NCI-H1105 treated with DMSO at 0.1 percent for 48 hours (cell line): ENCODE measurements around the gene HP.

Experiments
- DNase-seq: peaks from one replicate; lab custom pipeline; 2025; lab: John Stamatoyannopoulos, UW

HP gene

DNA sequence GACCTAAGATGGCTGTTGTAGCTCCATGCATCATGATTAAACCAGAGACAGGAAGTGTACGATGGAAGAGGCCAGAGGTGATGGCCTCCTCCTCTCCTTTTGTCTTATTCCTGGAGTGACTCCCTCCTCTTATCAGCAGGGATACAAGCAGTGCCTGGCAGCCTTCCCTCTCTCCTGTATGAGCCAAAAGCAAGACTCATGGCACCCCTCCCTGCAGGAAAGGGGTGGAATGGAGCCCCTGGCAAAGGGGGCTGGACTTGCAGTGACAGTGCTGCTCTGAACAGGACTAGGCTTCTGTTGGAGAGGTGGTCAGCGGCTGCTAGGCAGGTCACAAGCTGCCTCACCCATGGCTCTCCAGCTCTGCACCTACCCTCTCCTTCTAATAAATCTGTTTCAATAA lies 30.7 kb downstream of the HP start:
- DNase-seq: no peak

DNA sequence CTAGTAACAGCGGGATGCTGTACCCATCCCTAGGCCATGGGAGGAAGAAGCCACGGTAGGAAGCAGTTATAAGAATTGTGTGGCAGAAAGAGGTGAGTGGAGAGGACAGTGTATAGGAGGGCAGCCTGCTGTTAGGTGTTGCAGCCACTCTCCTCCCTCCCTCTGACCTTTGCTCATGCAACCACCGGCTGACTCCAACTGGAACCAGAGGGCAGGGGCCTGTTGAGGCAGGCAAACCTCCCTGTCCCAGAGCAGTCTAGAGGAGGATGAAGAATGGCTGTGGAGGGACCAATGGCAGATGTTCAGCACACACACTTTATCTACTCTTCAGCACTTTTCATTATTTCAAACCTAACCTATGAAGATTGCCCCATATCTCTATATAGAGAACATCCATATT lies 36.9 kb downstream of the HP start:
- no peak for DNase-seq

DNA sequence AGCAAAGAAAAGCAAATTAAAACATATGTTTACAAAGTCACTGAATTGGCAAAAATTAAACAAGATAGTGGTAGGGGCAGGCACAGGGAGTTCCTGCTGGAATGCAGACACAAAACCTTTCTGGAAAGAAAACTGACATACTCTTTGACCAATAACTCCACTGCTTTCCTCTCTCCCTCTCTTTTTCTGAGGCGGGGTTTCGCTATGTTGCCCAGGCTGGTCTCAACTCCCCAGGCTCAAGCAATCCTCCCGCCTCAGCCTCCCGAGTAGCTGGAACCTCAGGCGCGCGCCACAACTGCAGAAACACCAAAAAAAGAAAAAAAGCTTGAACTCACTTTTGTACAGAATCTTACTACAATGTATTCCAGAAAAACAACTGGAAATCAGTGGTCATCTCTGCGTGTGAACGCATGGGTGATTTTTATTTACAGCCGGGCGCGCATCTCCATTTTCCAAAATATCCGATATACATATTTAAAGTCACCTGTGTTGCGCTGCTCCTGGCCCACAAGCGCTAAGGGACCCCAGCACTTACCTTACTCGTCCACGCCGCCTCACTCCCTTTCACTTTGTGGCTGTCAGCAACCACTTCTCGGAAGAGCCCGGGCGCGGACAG lies 38.6 kb downstream of the HP start:
- no peak for DNase-seq

DNA sequence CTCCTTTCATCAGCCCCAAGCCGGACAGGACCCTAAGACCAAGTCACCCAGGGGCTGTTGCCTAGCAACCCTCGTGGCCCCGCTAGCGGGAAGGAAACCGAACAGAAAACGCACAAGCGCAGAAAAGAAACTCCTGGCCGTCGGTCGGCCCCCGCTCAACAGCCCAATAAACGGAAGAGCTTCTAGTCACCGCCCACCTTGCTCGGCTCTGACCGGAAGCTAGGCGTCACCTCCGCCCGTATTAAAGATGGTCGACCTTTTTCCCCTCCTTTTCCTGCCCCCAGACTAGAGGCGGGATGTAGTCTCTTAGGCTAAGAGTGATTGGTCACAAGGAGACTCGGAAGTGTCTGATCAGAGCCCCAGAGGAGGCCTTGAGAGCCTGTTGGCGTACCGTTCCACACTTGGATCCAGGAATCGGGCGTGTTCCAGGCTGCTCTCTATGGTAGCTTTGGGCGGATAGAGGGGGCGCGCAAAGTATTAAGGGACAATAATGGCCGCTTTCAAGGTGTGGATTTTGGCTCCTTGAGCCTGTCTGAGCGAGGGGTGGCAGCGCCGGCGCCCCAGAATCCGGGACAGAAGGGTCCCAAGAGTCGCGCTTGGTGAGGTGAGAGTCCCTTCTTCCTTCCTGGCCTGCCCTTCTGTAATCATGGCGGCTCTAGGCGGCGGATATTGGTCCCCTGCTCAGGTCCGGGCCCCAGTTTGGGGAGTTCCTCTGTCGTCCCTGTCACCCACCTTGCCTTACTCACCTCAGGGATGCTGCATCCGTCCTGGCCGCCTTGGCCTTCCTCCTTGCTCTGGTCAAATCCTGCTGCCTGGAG lies 39.4 kb downstream of the HP start, which contains the start of the genes DHX38 and TXNL4B:
DHX38 (plus strand) TSS at position 400 of the 818 bp plus-strand sequence. CDS start 2,311 bp downstream, outside the sequence.
TXNL4B (minus strand) TSS at position 173 of the 818 bp plus-strand sequence. CDS start 2,871 bp downstream, outside the sequence.
- peak; percentile 94 for DNase-seq

DNA sequence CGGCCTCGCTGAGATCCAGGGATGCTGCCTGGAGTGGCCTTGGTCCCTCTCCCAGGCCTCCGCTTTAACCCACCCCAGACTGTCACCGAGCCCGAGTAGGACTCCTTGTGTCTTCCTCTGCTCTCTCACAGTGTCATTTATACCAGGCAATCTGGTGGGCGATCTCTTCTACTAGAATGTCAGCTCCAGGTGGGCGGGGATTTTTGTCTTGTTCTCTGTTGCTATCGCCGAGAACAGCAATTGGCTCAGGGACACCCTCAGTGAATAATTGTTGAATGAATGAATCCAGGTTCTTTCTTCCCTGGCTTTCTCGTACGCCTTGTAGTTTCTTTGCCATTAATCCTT lies 39.9 kb downstream of the HP start:
- DNase-seq: no peak

DNA sequence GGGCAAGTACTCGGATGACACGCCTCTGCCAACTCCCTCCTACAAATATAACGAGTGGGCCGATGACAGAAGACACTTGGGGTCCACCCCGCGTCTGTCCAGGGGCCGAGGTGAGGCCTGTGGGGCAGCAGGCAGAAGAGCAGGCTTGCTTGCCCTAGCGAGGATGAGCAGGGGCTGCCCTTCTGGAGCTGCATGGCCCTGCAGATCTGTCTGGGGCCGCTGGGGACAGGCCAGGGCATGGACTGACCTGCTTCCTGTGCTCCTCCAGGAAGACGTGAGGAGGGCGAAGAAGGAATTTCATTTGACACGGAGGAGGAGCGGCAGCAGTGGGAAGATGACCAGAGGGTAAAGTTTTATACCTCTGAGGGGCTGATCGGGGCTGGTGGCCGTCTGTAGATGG lies 44.6 kb downstream of the HP start:
- DNase-seq: no peak

DNA sequence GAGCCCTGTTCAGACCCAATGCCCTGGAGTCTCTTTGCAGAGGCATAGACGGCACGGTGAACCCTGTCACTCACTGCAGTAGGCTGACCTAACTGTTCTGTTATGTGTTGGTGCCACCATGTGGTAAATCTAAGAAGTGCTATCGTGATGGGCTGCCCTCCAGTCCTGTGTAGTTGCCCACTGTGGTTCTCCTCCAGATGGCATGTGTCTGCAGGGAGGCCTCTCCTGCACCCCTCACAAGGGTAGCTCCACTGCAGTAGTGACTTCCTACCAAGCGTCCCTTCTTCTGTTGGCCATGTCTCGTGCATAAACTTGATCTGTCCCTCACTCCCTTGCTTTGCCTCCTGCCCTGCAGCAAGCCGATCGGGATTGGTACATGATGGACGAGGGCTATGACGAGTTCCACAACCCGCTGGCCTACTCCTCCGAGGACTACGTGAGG lies 45.1 kb downstream of the HP start:
- DNase-seq: peak; percentile 2

DNA sequence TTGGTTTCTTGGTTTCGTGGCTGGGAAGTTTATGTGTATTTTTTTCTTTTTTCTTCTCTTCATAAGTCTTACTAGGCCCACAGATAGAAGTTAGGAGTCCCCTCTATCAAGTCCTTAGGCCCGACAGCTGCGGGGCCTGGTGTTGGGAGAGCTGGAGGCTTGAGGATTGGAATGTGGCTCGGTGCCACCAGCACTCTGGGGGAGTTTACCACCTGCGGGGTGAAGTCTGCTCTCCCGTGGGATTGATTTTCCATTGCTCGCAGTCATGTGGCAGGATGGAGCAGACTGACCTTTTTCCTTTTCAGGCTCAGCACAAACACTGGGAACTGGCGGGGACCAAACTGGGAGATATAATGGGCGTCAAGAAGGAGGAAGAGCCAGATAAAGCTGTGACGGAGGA lies 46.9 kb downstream of the HP start:
- no peak for DNase-seq

DNA sequence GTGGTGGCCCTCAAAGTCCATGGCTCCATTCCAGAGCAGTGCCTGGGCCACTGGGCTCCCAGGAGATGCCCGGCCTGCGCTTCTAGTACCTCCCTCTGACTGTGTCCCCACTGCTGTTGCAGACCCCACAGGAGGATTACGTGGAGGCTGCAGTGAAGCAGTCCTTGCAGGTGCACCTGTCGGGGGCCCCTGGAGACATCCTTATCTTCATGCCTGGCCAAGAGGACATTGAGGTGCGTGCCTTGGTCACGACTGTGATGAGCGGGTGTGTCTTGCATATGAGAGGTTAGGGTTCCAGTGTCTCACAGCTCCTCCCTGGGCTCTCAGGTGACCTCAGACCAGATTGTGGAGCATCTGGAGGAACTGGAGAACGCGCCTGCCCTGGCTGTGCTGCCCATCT lies 50.6 kb downstream of the HP start:
- no peak for DNase-seq

DNA sequence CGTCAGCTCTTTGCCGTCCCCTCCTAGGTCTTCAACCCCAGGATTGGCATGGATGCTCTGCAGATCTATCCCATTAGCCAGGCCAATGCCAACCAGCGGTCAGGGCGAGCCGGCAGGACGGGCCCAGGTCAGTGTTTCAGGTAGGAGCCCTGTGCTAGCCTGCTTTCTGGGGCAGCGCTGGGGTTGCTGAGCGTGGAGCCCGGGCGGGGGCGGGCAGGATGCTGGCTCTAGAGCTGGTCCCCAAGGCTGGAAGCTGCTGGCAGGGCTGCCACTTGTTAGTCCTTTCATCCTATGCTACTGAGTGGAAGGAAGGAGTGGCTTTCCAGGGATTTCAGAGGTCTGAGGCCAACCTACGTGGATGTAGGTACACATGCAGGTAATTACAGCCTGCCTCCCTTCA lies 51.7 kb downstream of the HP start:
- DNase-seq: no peak

DNA sequence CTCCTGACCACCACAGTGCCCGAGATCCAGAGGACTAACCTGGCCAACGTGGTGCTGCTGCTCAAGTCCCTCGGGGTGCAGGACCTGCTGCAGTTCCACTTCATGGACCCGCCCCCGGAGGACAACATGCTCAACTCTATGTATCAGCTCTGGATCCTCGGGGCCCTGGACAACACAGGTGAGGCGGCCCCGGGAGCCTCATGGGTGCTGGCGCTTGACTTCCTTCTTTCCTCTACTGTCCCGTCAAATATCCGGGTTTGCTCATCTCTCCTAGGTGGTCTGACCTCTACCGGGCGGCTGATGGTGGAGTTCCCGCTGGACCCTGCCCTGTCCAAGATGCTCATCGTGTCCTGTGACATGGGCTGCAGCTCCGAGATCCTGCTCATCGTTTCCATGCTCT lies 53.1 kb downstream of the HP start:
- DNase-seq: no peak

DNA sequence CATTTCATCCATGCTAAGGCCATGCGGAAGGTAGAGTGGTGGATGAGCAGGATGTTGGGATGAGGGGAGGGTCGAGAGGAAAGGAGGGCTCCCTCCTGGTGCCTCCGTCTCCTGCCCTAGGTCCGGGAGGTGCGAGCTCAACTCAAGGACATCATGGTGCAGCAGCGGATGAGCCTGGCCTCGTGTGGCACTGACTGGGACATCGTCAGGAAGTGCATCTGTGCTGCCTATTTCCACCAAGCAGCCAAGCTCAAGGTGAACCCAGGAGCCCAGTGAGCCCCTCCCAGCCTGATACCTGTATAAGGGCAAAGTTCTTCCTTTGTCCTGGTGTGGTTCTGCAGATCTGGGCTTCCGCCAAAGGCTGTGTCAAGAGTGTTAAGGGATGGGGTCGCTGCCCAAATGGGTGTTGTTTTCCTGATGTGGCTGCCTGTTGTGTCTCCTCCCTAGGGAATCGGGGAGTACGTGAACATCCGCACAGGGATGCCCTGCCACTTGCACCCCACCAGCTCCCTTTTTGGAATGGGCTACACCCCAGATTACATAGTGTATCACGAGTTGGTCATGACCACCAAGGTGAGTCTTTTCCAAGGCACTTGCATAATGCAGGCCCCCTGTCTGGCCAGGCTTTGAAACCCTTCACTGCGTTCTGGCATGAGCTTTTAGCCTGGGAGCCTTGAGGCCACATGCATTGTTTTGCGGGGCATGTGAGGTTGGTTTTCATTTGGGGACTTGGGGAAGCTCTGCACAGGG lies 54.2 kb downstream of the HP start:
- DNase-seq: no peak

DNA sequence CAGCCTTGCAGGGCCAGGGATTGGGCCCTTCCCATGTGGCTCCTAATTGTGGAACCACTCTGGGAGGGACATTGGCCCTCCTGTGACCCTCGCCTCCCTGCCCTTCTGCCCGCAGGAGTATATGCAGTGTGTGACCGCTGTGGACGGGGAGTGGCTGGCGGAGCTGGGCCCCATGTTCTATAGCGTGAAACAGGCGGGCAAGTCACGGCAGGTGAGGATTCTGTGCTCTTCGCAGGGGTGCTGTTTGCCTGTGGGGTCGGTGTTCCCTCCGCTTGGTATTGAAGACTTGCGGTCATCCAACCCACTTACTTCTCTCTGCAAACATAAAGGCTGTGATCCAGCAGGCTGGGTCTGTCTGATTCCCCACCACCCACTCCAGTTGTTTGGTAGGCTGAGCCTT lies 55.0 kb downstream of the HP start:
- no peak for DNase-seq

DNA sequence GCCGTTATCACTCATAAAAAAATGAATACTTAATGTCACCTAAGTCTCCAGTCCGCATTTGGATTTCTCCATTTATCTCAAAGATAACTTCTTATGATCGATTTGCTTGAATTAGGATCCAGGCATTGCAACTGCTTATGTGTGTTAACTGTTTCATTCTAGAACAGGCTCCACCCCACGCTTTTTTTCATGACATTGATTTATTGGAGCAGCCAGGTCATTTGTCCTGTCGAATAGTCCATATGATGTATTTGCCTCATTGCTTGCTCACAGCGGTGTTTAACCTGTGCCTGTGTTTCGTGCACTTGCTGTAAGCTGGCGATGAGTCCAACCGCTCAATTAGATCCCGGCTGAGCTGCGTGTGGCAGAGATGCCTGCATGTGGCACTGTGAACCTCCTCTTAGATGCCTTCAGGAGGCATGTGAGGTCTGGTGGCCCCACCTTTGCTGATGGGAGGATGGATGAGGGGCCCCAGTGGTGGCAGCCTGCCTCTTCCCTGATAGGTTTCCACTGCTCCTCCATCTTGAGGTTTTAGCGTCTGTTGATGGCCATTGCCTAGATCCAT lies 55.7 kb downstream of the HP start:
- no peak for DNase-seq
